ENCODE measurements around the gene DOCK1. TPM values are rescaled to one million over a fixed set of nuclear protein-coding genes. Genes with fewer than 3 reads are reported as not detected.

Gene DOCK1
- total RNA-seq, 2 experiments from 2014 or later, result not detected

DNA sequence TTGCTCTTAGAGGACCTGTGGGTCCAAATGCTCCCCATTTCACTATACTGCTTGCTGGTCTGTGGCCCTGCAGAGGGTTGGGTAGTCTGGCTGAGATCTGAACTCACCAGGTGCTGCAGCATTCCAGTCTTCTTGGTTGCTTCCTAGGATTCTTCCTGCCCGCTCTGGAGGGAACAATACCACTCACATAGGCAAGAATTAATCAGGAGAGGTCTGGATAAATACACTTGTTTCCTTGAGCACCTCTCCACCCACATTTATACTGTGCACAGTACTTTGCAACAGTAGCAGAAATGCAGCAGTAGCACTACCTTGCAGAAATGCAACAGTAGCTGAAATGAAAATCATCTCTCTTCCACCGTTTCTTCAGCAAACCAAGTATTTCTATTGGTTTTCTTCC is 165.9 kb downstream of the DOCK1 start:
- H3K4me3 ChIP-seq (ENCODE audit: low read length), result no peak overlapping the region
- POLR2A ChIA-PET, result no interaction called here
- H3K36me3 ChIP-seq (ENCODE audit: insufficient read depth, low read length), result no peaks in the 10 kb centered on the region
- no peaks in the 10 kb centered on the region for H3K4me1 ChIP-seq (ENCODE audit: insufficient read depth, low read length)
- no peaks in the 10 kb centered on the region for H3K9me3 Mint-ChIP-seq
- H3K4me1 Mint-ChIP-seq (ENCODE audit: low read depth), result no peaks in the 10 kb centered on the region
- TF ChIP-seq, protein P1, sequence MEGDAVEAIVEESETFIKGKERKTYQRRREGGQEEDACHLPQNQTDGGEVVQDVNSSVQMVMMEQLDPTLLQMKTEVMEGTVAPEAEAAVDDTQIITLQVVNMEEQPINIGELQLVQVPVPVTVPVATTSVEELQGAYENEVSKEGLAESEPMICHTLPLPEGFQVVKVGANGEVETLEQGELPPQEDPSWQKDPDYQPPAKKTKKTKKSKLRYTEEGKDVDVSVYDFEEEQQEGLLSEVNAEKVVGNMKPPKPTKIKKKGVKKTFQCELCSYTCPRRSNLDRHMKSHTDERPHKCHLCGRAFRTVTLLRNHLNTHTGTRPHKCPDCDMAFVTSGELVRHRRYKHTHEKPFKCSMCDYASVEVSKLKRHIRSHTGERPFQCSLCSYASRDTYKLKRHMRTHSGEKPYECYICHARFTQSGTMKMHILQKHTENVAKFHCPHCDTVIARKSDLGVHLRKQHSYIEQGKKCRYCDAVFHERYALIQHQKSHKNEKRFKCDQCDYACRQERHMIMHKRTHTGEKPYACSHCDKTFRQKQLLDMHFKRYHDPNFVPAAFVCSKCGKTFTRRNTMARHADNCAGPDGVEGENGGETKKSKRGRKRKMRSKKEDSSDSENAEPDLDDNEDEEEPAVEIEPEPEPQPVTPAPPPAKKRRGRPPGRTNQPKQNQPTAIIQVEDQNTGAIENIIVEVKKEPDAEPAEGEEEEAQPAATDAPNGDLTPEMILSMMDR (IDR thresholded peaks at IDR 0.05), result no peak
- no peak for DNase-seq
- no peak for ATAC-seq (ENCODE audit: poor library complexity)
- H3K4me3 Mint-ChIP-seq, result no peak overlapping the region
- intact Hi-C loops (cut with DNase I, micrococcal nuclease), result no loop called here
- H3K27me3 ChIP-seq (ENCODE audit: control insufficient read depth in 1 of 2, insufficient read depth in 2 of 2, low read length in 2 of 2), result no peaks in the 10 kb centered on the region
- H3K36me3 Mint-ChIP-seq (ENCODE audit: low read depth), result no peaks in the 10 kb centered on the region
- CTCF ChIA-PET, result no interaction called here
- no peak overlapping the region for H3K27ac ChIP-seq (ENCODE audit: low read depth in 1 of 2, low read length in 2 of 2)
- no peaks in the 10 kb centered on the region for H3K27me3 Mint-ChIP-seq
- peaks cover 0 to under 1% of the 10 kb centered on the region in 2 experiments for H3K9me3 ChIP-seq (ENCODE audit: control insufficient read depth in 1 of 2, insufficient read depth in 1 of 2, low read length in 2 of 2)
- H3K27ac Mint-ChIP-seq, result no peak overlapping the region

DNA sequence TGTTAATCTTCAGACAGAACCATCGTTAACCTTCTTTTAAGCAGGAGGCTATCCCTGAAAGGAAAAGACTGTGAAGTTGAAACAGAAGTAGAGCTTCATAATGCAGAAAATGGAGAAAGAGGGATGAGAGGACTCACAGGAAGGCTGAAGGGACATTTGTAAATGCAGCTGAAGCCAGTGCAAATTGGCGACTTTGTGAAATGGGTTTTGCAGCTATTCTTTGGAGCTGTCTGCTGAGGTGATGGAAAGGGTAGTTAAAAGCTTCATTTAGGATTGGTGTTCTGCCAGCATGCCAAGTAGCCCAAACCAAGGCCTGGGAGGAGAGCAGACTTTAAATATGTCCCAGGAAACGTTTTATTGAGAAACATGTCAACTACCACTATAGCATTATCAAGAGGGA is 168.4 kb downstream of the DOCK1 start:
- H3K4me3 ChIP-seq (ENCODE audit: low read length), result no peak overlapping the region
- no peak overlapping the region for H3K4me3 Mint-ChIP-seq
- no peak overlapping the region for H3K27ac ChIP-seq (ENCODE audit: low read depth in 1 of 2, low read length in 2 of 2)
- no peaks in the 10 kb centered on the region for H3K36me3 ChIP-seq (ENCODE audit: insufficient read depth, low read length)
- H3K27me3 ChIP-seq (ENCODE audit: control insufficient read depth in 1 of 2, insufficient read depth in 2 of 2, low read length in 2 of 2), result no peaks in the 10 kb centered on the region
- ATAC-seq (ENCODE audit: poor library complexity) (no peak), DNase-seq (no peak)
- CTCF ChIA-PET, result no interaction called here
- H3K9me3 Mint-ChIP-seq, result no peaks in the 10 kb centered on the region
- no peaks in the 10 kb centered on the region for H3K4me1 Mint-ChIP-seq (ENCODE audit: low read depth)
- no peak overlapping the region for H3K27ac Mint-ChIP-seq
- POLR2A ChIA-PET, result no interaction called here
- no peaks in the 10 kb centered on the region for H3K4me1 ChIP-seq (ENCODE audit: insufficient read depth, low read length)
- H3K9me3 ChIP-seq (ENCODE audit: control insufficient read depth in 1 of 2, insufficient read depth in 1 of 2, low read length in 2 of 2), result no peaks in the 10 kb centered on the region
- TF ChIP-seq, protein P1 (IDR thresholded peaks at IDR 0.05), result no peak
- H3K36me3 Mint-ChIP-seq (ENCODE audit: low read depth), result no peaks in the 10 kb centered on the region
- H3K27me3 Mint-ChIP-seq, result no peaks in the 10 kb centered on the region
- intact Hi-C loops (cut with DNase I, micrococcal nuclease), result no loop called here

DNA sequence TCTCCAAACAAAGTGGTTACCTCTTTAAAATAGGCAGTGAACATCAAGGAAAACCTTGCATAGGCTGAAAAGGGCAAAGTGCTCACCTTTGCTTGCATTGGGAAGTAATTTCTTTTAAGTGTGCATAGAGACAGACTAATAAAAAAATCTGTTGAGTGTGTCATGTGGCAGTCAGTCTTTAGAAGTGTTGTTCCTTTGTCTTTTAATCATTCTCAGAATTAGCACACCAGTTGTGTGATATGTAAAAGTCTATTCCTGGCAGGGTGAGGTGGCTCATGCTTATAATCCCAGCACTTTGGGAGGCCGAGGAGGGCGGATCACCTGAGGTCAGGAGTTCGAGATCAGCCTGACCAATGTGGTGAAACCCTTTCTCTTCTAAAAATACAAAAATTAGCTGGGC is 174.2 kb downstream of the DOCK1 start:
- no peaks in the 10 kb centered on the region for H3K27me3 ChIP-seq (ENCODE audit: control insufficient read depth in 1 of 2, insufficient read depth in 2 of 2, low read length in 2 of 2)
- no peaks in the 10 kb centered on the region for H3K4me1 Mint-ChIP-seq (ENCODE audit: low read depth)
- H3K27ac ChIP-seq (ENCODE audit: low read depth in 1 of 2, low read length in 2 of 2), result no peak overlapping the region
- TF ChIP-seq, protein P1 (IDR thresholded peaks at IDR 0.05), result no peak
- no peaks in the 10 kb centered on the region for H3K36me3 ChIP-seq (ENCODE audit: insufficient read depth, low read length)
- no peaks in the 10 kb centered on the region for H3K36me3 Mint-ChIP-seq (ENCODE audit: low read depth)
- no peaks in the 10 kb centered on the region for H3K9me3 ChIP-seq (ENCODE audit: control insufficient read depth in 1 of 2, insufficient read depth in 1 of 2, low read length in 2 of 2)
- CTCF ChIA-PET, result no interaction called here
- H3K9me3 Mint-ChIP-seq, result peaks cover 2% of the 10 kb centered on the region
- no peak overlapping the region for H3K4me3 Mint-ChIP-seq
- no peak for ATAC-seq (ENCODE audit: poor library complexity)
- H3K27ac Mint-ChIP-seq, result no peak overlapping the region
- intact Hi-C loops (cut with DNase I, micrococcal nuclease), result no loop called here
- no peaks in the 10 kb centered on the region for H3K27me3 Mint-ChIP-seq
- no peaks in the 10 kb centered on the region for H3K4me1 ChIP-seq (ENCODE audit: insufficient read depth, low read length)
- POLR2A ChIA-PET, result no interaction called here
- H3K4me3 ChIP-seq (ENCODE audit: low read length), result no peak overlapping the region
- no peak for DNase-seq
